HG02981 (cell line): ENCODE results near the gene ADAMTS18.

Source experiments
- ATAC-seq: cut with Tn5 transposase; IDR thresholded peaks from one replicate; pipeline ENCODE4 v1.9.1; 2021; ENCODE audit warnings: mild to moderate bottlenecking, moderate library complexity; ENCODE audit not compliant: unreplicated experiment

ADAMTS18 gene

GRCh38 chr16:77331802-77332586 lies 102.8 kb downstream of the ADAMTS18 start:
- ATAC-seq = no peak

- no peak for ATAC-seq
Observed at GRCh38 chr16:77331043-77331442, 103.8 kb downstream of the ADAMTS18 start.

- no peak for ATAC-seq
Observed at GRCh38 chr16:77330332-77331042, 104.3 kb downstream of the ADAMTS18 start.

DNA sequence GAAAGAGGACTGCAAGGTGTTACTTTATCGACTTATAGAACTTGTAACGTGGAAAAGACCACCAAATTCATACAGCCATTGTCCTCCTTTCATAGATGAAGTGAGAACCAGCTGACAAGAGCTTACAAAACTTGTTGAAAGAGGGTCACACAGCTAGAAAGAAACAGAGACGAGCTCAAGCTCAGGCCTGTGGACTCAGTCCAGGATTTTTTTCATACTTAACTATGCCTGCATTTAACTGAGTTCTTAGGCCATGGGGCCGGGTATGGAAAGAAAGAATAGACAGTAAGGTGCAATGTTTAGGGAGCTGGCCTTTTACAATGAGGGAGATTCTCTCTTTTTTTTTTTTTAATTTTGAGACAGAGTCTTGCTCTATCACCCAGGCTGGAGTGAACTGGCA lies 106.1 kb downstream of the ADAMTS18 start:
- ATAC-seq = no peak

GRCh38 chr16:77328274-77328673 lies 106.6 kb downstream of the ADAMTS18 start:
- no peak for ATAC-seq

DNA sequence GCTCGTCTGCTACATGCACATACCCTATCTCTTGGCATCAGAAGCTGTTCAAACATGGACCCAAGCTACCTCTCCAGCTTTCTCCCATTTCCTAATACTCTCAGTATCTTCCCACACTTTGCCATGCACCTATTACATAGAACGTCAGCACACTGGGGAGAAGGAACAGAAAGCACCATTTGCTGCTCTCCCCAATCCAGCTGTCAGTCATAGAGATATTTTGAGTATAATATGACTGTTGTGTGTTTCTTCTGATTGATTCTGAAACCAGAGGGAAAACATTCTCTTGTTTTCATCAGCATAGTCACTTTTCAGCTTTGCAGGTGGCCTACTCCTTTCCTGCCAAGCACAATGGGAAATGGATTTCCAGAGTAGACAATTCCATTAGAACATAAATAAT lies 107.1 kb downstream of the ADAMTS18 start:
- ATAC-seq = no peak

DNA sequence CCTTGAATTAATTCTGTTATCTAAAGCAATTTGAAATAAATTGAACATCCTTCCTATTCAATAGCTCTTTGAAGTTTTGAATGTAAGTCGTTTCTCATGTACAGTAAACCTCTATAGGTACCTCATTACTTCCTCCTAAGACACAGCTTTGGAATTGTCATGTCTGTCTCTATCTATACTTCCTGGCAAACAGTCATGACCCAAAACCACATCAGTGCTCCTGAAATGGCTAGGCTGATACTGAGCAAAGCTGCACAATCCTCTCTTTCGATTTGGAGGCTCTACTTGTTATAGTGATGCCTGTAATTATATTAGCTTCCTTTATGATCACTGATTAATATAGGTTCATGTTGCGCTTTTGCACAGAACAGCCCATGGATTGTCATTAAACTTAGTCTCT lies 110.1 kb downstream of the ADAMTS18 start:
- no peak for ATAC-seq

DNA sequence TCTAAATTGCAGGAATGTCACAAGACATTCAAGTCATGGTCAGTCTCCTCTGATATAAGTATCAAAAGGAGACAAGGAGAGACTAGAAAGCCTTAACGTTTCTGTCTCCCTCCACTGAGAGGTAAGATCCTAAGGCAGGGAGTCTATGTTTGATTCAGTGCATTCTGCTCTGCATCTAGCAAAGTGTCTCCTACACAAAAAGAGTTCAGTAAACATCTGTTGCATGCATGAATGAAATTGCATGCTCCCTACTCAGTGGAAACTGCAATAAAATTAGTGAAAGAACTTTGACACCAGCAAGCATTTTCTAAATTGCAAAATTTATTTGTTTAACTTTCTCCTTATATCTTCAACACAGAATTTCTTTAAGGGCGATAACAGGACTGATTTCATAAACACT lies 111.1 kb downstream of the ADAMTS18 start:
- no peak for ATAC-seq

DNA sequence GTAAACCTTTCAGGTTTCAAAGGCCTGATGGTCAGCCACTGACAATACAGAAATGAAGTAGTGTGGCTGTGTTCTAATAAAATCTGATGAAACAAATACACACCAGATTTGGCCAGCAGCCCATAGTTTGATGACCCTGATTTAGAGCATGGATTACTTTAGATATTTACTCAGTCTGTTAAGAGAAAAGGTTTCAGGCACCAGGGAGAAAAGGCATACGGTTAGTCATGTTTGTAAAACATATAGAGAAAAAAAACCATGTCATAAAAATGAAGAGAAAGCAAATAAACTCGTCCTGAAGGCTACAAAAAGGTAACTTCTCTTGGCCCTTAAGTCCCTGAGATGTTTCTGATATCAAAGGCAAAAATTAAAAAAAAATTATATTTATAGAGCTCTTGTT lies 112.1 kb downstream of the ADAMTS18 start:
- ATAC-seq = no peak

- no peak for ATAC-seq
Observed at GRCh38 chr16:77317059-77317458, 117.8 kb downstream of the ADAMTS18 start.

GRCh38 chr16:77310877-77311276 lies 124.0 kb downstream of the ADAMTS18 start:
- no peak for ATAC-seq

- no peak for ATAC-seq
Observed at GRCh38 chr16:77308163-77308561, 126.7 kb downstream of the ADAMTS18 start.

- ATAC-seq = no peak
Observed at GRCh38 chr16:77307426-77308162, 127.2 kb downstream of the ADAMTS18 start.

DNA sequence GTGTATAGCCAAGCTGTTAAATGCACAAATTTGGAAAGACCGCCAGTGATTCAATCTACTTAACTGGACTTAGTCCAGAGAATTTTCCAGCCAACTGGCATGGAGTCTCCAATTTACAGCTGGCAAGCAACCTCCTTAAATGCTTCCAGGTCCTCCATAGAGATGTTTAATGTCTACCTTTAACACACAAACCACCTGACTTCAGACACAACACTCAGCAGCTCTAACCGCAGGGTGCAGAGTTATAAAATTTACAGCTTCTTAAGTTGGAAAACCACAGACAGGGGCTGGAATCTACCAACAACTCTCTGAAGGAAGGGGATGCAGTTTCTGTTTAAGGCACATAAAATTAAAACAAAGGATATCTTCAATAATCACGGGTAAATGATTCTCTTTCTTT lies 128.8 kb downstream of the ADAMTS18 start:
- ATAC-seq = no peak

- ATAC-seq = no peak
Observed at GRCh38 chr16:77304877-77305276, 130.0 kb downstream of the ADAMTS18 start.

DNA sequence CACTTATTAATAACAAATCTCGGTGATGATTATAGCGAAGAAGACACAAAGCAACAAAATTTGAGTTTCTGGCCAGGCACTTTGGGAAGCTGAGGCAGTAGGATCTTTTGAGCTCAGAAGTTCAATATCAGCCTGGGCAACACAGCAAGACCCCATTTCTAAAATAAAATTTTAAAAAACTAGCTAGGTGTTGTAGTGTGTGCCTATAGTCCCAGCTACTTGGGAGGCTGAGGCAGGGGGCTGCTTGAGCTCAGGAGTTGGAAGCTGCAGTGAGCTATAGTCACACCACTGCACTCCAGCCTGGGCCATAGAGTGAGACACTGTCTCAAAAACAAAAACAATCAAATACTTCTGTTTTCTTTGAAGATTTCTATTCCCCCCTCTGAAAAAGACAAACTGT lies 130.7 kb downstream of the ADAMTS18 start:
- no peak for ATAC-seq

DNA sequence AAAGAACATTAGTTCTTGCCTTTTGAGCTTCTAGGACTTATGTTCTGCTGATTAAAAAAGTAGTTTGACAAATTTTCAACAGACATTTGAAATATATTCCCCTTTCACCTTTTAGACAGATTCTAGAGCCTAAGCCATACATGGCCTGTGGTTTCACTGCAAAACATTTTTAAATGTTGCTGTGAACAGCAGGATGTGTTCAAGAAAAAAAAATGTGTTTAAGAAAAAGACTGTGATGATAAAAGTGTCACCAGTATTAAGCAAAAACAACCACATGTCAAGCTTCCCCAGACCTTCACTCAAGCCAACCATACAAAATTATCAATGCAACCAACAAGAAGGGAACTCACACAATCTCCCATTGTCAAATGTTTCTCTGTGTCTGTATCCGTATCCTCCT lies 132.2 kb downstream of the ADAMTS18 start:
- no peak for ATAC-seq

- ATAC-seq = no peak
Observed at GRCh38 chr16:77302249-77302648, 132.6 kb downstream of the ADAMTS18 start.

GRCh38 chr16:77300256-77300655 lies 134.6 kb downstream of the ADAMTS18 start:
- ATAC-seq = no peak

DNA sequence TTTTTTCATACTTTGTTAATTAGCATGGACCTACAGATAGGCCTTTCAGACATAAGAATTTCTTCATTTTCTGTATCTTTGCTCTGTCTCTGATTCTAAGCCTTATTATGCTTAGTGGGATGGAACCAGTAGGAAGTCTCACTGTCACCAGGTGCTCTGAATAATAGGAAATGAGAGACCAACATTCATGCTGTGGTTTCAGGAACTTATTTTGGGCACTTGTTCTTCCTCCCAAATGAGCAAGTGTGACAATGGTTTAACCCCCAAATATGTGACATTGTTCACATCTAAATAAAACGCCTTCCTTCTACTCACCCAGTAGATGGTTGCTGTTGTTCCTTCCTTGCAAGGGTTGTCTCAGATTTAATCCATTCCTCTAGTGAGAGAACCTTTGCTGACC lies 135.4 kb downstream of the ADAMTS18 start:
- no peak for ATAC-seq

- ATAC-seq = no peak
Observed at GRCh38 chr16:77298418-77299360, 136.1 kb downstream of the ADAMTS18 start.
